Measurements from ENCODE around the gene ADGRE1.

ADGRE1 gene

GRCh38 chr19:6987850-6988249, 100.5 kb downstream of the ADGRE1 start:
- no peak overlapping the region for H3K27ac ChIP-seq
- no peak for TF ChIP-seq CTCF (IDR thresholded peaks at IDR 0.05)
- no peak overlapping the region for H3K4me3 ChIP-seq
- DNase-seq (ENCODE audit: low spot score) = no peak

DNA sequence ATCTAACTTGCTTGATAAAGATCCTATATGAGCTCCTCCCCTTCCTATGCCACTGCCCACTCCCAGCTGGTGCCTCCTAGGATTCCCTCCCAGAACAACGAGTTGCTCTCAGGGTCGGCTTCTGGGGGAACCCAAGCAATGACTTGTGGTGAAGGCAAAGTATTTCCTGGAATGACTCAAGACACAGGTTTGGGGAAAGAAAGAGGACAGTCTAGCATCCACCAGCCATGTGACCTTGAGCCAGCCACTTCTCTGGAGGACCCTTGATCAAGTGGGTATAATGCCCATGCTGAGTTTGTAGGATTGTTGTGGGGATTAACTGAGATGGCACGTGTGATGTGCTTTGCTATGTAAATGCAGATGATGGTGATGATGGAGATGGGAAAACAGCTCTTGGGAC, 100.9 kb downstream of the ADGRE1 start:
- TF ChIP-seq CTCF (IDR thresholded peaks at IDR 0.05) = no peak
- Histone ChIP-seq H3K27ac (no peak overlapping the region), H3K4me3 (no peak overlapping the region)
- no peak for DNase-seq (ENCODE audit: low spot score)

Measured in coronary artery (tissue), 2 donors.